Lower leg skin (tissue), 3 donors: ENCODE measurements around the gene ECE1.

Experiments used
- POLR2A ChIP-seq, 2 donors: fragments of 450-650 bp; IDR thresholded peaks; one replicate each; pipeline ENCODE4 v1.6.1; 2016 to 2017; ENCODE audit warnings: antibody characterized with exemption in 2 of 2, mild to moderate bottlenecking in 1 of 2, moderate library complexity in 1 of 2
- TF ChIP-seq, protein P1 (sequence below), 3 donors: fragments of 450-650 bp; IDR thresholded peaks; one replicate each; pipeline ENCODE4 v1.5.1; 2016; ENCODE audit warnings: antibody characterized with exemption in 3 of 3, mild to moderate bottlenecking in 3 of 3, moderate library complexity in 2 of 3

DNA sequence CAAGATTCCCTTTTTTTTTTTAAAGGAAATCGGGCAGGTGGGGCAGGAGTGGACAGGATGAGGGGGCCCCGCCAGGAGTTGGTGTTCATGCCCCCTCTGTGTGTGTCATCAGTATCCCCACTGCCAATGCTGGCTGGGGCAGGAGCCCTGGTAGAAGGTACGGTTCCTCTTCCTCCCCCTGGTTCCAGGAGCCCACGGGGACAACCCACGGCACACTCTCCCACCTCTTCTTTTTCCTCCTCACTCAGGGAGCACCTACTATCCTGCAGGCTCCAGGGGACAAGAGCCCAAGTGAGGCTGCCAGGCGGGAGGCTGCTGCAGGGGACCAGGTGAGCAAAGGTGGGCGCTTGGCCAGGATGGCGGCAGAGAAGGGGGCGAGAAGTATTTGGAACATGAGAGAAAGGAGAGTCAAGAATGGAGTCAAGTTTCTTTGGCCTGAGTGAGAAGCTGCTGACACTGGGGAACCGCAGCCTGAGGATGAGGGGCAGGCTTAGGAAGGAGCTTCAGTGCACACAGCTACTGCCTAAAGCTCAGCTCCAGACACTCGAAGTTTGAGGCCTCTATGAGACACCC, 26.5 kb downstream of the ECE1 start:
- TF ChIP-seq, protein P1, sequence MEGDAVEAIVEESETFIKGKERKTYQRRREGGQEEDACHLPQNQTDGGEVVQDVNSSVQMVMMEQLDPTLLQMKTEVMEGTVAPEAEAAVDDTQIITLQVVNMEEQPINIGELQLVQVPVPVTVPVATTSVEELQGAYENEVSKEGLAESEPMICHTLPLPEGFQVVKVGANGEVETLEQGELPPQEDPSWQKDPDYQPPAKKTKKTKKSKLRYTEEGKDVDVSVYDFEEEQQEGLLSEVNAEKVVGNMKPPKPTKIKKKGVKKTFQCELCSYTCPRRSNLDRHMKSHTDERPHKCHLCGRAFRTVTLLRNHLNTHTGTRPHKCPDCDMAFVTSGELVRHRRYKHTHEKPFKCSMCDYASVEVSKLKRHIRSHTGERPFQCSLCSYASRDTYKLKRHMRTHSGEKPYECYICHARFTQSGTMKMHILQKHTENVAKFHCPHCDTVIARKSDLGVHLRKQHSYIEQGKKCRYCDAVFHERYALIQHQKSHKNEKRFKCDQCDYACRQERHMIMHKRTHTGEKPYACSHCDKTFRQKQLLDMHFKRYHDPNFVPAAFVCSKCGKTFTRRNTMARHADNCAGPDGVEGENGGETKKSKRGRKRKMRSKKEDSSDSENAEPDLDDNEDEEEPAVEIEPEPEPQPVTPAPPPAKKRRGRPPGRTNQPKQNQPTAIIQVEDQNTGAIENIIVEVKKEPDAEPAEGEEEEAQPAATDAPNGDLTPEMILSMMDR (IDR thresholded peaks at IDR 0.05): no peak
- no peak for TF ChIP-seq POLR2A (IDR thresholded peaks at IDR 0.05)
